GM18511 (cell line): ENCODE data around the gene MILR1.

Experiments used
- ATAC-seq: cut with Tn5 transposase; IDR thresholded peaks from one replicate; pipeline ENCODE4 v1.9.1; 2021; ENCODE audit warnings: mild to moderate bottlenecking, moderate library complexity; ENCODE audit not compliant: unreplicated experiment

The MILR1 gene

DNA sequence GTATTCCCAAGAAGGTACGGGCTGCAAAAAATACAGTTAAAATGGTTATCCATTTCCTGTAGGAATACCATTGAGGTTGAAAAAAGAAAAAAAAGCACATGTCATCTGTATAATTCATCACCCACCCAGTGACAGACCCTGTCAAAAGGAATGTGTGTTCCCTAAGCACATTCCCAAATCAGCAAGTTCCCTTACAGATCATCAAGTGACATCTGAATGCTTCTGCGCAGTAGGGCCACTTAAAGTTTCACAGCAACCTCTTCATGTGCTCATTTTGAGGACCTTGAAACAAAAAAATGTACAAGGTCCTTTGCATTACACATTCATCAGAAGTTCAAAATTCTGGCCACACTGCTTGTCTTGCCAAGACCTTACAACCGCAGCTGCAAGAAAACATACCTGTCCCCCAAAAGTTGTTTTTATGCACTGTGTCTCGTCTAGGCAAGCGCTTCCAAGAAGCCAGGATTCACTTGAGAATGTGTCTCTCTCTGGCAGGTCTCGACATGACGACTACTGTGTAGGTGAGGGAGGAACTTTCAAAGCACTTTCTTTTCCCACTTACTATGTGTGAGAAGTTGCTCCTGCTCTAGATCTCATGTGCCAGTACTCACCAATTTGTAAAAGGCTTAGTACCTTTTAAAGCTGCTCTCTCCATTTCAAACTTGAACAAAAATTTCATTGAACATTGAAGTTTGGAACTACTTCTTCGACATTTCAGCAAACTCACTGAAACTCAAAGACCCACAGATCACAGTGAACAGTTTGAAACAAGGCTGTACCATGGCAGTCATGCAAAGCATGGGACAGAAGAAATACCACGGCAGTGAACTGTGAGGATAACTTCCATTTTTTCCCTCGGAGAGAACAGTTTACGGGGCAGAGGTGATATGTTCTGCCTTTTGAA lies 52.2 kb downstream of the MILR1 start:
- no peak for ATAC-seq

DNA sequence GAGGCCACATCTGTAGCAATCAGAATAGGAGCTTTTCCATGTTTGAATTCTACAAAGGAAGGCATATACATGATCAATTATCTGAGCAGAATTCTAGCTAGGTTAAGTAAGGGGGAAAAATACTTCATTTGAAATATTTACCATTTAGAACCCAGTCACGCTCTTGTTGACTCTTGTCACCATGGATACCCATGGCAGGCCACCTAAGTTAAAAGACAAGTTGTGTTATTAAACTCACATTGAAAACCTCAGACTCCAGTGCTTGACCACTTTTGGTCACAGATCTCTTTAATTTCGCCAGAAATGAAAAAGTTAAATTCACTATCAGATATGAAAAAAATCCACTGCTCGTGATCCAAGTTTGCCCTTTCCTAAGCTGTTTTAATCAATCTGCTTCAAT lies 53.1 kb downstream of the MILR1 start:
- ATAC-seq = no peak

DNA sequence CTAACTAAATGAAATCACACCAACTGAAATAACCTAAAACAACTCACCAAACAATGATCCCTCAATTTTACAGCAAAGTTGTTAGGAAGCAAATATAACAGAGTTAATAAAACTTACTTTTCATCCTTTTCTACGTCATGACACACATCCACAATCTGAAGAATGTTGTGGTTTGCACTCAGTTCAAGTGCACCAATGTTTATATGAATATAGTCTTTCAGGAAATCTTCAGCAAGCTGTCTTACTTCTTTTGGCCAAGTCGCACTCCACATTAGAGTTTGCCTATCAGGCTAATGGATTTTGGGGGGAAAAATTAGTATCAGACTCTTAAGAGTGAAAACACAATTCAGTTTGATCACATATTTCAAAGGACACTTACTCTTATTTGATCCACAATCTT lies 53.9 kb downstream of the MILR1 start:
- ATAC-seq = no peak

DNA sequence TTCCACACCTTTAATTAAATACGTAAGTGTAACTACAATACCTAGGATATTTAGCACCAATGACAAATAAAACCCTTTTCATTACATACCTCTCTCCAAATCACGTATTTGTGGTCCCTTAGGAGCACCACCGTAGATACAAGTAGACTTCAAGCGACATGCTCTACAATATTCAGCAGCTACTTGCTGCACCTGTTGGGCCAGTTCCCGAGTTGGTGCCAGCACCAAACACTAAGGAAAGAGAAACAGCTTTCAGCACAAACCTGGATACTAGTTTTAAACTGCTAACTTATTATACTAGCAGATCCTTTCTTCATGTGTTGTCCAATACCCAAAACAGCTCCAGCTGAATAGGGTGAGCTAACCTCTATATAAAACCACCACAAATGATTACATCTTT lies 54.4 kb downstream of the MILR1 start:
- ATAC-seq = no peak

DNA sequence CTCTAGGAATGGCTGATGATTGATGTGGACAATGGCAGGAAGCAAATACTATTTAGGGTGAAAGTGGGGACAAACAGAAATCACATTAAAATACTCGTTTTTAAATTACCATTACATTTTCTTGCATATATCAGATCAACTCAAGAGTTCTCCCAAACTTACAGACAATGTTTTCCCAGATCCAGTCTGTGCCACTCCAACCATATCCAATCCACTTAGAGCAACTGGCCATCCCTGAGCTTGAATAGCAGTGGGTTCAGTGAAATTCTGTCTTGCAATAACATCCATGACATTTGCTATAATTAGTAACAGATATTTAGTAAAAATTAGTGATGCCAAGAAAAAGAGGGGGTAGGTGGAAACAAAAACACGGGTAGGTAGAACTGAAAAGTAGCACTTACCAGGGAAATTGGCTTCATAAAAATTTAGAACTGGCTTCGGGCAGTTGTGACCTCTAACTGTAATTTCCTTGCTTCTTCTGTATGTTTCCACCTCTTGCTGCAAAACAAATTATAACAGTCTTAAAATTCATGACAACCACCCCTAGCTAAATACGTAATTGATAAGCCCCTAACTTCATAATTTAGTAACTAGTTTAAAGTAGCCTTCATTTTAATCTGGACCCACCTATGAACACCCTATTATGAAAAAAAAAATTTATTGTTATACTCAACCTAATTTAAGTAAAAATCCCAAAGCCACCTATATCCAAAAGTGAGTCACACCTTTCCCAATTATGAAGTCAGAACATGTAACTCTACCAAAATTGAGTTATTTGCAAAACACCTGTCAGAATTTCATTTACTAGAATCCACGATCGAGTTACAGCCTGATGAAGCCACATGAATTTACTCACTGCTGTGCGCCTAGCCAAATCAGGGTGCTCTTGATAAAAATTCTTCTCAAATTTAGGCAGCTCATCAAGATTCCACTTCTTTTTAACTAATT lies 55.2 kb downstream of the MILR1 start:
- ATAC-seq = no peak

DNA sequence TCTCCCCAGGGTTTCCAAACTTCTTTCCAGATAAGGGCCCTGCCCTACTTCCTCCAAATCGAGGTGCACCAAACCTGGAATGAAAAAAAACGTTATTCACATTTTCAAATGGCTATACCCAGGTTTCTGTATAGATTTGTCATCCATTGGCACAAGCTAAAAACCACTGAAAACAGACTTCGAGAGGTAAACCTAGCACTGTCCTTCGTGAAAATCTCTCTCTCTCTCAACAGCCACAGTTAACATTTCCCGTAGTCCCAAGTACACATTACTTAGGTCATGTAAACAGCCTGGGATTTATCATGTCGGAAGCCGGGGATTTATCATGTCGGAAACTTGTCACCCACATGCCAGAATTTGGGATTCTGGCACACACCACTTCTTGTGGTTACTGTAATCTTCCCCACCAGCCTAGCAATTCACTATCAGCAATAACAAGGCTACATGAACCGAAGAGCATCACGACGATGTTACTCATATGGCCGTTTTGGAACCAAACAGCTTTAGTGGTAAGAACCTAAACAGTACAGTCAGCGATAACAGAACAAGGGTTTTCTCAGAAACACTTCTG lies 55.9 kb downstream of the MILR1 start:
- ATAC-seq = no peak

DNA sequence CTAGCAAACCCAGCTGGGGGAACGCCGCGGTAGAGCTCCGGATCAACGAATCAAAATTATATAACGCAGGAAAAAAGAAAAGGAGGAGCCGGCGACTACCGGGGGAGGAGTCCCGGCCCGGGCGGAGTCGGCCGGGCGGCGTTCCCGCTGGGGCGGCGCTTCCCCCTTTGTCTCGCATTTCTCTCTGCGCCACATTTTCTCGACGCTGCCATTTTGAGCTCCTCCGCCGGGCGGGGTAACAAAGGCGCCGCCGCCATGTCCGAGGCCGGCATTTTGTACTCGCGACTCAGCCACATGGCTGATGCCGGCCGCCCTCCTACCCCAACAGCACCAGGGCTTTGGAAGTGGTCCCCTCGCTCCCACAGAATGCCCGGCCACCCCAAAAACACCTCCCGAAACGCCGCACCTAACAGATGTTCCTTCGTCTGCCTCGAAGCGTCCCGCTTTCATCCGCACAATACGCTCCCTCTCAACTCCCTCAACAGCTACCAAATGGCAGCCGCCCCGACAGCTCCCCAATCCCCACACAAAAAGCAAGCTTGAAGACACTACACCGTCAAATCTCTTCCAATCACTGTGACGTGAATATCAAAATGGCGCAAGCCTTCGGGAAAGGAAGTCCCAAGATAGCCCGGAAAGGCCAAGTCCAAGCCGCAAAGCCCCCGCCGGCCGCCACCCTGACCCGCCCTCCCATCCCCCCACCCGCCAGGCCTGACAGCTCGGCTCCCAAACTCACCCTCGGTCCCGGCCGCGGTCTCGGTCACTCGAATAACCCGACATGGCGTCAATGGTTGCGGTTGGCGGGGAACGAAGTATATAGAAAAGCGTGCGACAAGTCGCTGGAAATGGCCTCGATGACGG lies 56.7 kb downstream of the MILR1 start:
- peak; percentile 26 for ATAC-seq

DNA sequence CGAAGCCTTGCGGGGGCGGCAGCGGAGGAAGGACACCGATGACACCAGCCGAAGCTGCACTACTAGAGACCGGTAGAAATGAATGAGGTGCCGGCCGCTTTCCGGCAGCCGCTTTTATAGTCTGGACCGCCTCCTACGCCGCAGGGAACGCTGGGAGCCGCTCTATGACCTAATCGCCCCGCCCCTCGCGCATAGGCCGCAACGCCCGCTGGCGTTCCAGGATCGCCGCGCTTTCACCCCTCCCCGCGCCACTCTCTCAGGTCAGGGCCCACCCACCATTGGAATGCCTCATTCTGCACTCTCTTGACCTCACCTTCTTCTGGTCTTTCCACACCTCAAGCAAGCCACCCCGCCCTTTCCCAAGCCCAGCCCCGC lies 57.3 kb downstream of the MILR1 start, which contains the start of gene DDX5:
Gene DDX5 (minus strand): TSS at position 89 of the 375 bp plus-strand sequence. CDS start 170 bp downstream, outside the sequence.
- ATAC-seq = peak; percentile 75

DNA sequence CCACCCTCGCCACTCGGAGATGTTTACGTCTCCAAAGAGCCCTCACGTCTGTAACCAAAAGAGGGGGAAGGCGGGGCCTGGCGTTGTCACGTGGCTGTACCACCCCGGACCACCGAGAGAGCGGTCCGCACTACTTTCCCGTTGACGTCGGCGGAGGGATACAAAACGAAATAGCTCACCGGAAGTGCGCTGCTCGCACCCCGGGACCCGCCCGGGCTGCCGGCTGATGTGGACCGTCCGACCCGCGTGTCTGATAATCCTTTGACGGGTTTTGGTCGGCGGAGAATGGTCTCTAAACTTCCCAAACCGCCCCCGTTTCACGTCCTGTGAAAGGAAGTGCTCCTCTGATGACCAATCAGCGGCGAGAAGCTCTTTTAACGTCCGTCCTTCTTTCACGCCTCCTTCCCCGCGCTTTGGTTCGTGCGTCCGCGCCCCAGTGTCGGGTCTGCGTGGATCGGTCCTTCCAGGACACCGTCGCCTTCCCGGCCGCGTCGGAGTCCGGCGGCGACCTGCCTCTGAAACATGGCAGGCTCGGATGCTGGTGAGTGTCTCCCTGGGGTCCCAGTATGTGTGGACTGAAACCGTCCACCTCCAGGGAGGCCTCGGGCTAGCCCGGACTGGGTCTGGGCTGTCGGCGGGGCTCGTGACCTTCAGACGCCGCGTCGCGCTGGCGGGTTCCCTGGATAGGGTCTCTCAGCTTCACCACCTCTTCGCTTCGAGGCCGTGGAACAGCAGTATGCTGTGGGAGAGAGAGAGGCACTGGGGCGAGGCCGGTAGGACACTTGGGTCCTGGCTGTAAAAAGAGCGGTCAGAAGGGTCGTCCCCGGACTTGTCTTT lies 57.9 kb downstream of the MILR1 start, which contains the start of gene CEP95:
Gene CEP95 (plus strand): TSS at position 402 of the 837 bp plus-strand sequence. CDS start 121 bp downstream, at position 523.
- peak; percentile 58 for ATAC-seq

DNA sequence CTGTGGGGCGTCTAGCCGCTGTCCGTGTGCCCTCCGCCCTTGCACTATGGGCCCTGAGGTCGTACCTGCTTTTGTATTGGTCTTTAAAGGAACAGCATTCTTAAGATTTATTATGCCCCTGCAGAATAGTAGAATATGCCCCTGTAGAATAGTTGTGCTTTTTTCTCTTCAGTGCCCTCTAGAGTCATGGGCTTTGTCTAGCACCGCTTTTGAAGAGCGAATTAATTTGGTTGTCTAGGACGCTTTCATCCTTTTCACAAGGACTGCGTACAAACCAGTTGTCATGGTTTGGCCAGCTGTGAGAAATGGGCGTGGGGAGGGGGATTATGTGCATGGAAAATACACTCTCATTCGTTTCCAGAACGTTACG lies 58.5 kb downstream of the MILR1 start:
- peak; percentile 28 for ATAC-seq

DNA sequence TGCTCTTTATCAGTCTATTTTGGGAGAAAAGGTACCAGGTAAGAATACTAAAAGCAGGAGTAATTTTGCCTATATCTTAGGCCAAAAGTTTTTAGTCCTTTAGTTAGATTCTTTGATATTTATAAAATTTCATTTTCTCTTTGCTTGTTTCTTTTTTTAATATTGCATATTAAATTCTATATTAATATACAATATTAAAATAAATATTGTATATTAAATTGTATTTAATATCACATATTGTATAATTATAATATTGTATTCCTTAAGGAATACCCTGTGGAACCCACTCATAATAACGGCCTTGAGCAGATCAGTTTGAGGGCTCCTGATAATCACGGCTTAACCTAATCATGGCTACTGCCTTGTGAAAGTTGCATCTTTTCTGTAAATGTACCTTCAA lies 59.8 kb downstream of the MILR1 start:
- ATAC-seq = no peak

DNA sequence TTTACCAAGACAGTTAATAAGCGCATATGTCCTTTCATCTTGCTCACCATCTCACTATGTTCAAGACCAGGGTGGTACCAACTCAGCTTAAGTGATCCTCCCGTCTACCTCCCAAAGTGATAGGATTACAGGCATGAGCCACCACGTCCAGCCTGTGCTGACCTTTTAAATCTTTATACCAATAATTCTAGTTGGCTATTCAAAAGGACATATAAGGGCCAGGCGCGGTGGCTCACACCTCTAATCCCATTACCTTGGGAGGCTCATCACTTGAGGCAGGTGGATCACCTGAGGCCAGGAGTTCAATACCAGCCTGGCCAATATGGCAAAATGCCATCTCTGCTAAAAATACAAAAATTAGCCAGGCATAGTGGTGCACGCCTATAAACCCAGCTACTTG lies 60.3 kb downstream of the MILR1 start:
- ATAC-seq = no peak

DNA sequence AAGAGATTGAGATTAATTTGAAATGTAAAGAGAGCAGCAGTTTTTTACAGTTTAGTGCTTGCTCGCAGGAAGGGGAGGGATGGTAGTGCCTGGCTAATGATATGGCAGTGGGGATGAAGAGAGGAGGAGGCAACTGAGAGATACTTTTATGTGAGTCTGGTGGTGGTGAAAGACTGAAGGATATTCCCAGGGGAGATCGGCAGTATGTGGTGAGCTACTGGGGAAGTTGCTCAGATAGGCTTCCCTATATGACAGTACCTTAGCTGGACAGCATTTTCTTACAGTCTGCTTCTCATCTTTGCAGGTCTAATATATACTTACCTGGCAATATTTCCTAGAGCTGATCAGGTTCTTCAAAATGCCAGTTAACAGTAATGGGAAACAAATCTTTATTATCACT lies 66.5 kb downstream of the MILR1 start:
- no peak for ATAC-seq

DNA sequence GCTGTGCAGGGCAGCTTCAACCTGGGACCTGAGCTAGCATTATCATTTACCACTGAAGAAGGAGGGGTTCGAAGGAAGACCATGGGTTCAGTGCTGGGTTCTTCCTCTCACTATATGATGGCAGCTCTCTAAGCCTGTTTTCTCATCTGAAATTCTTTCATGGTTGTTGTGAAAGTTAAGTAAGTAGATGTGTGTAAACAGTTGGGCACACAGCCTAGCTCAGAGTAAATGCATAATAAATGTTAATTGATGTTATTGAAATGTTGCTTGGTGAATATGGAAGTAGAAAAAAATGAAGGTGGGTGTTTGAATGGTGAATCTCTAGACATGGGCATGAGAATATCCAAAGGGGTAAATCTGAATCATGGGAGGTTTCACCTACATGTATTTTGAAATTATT lies 66.9 kb downstream of the MILR1 start:
- ATAC-seq = no peak
